PC-9 (cell line): Measurements from ENCODE around the gene NASP. TPM values are rescaled to one million over a fixed set of nuclear protein-coding genes. Genes with fewer than 3 reads are reported as not detected.
"Not testable (repeated sequence)": the region's sequence is repeated elsewhere in the genome, so short reads cannot be mapped to it uniquely, and the experiment has no call there.

Experiments
- BruUV-seq: library from RNA; stranded (reverse); fragments of 400-500 nt; replicated peaks from 2 replicates; lab custom pipeline; 2021; lab: Mats Ljungman, UMichigan
- CTCF ChIA-PET: fragments of 300-600 bp; sonication (Branson Sonifier 250); formaldehyde crosslinking; loops from one replicate; lab custom pipeline; 2022; ENCODE audit warnings: antibody characterized with exemption; lab: Charles Lee
- POLR2A ChIA-PET: fragments of 300-600 bp; sonication (Branson Sonifier 250); formaldehyde crosslinking; loops from one replicate; lab custom pipeline; 2022; ENCODE audit warnings: antibody characterized with exemption; ENCODE audit not compliant: unreplicated experiment; lab: Charles Lee
- DNase-seq, 2 experiments: peaks; one replicate each; pipeline versions ENCODE4 v3.0.0 to v3.0.0-alpha.2; 2015 to 2022; ENCODE audit warnings: mixed read lengths in 1 of 2
- H2AFZ ChIP-seq: fragments of 200-600 bp; sonication (generic); 2 replicates; pipeline ENCODE4 v1.8.1; 2017; ENCODE audit warnings: antibody characterized with exemption
- H3F3A ChIP-seq: fragments of 200-600 bp; sonication (generic); 2 replicates; pipeline ENCODE4 v1.8.1; 2017; ENCODE audit warnings: antibody characterized with exemption, mild to moderate bottlenecking, low read depth; ENCODE audit not compliant: insufficient read depth
- H3K27ac ChIP-seq: fragments of 200-600 bp; sonication (generic); 2 replicates; pipeline ENCODE4 v1.6.1; 2016; ENCODE audit warnings: mixed run types
- H3K27me3 ChIP-seq: fragments of 200-600 bp; sonication (generic); 2 replicates; pipeline ENCODE4 v1.6.1; 2016; ENCODE audit warnings: low read depth, mixed run types; ENCODE audit not compliant: insufficient read depth
- H3K36me3 ChIP-seq: fragments of 200-600 bp; sonication (generic); 2 replicates; pipeline ENCODE4 v1.6.1; 2016; ENCODE audit warnings: low read depth, mixed run types
- H3K4me1 ChIP-seq: fragments of 200-600 bp; sonication (generic); replicated peaks from 2 replicates; pipeline ENCODE4 v1.6.1; 2016; ENCODE audit warnings: mixed run types; ENCODE audit not compliant: insufficient read depth
- H3K4me2 ChIP-seq: fragments of 200-600 bp; sonication (generic); 2 replicates; pipeline ENCODE4 v1.6.1; 2017; ENCODE audit warnings: mixed run types
- H3K4me3 ChIP-seq: fragments of 200-600 bp; sonication (generic); 2 replicates; pipeline ENCODE4 v1.6.1; 2016; ENCODE audit warnings: mixed run types
- H3K79me2 ChIP-seq: fragments of 200-600 bp; sonication (generic); 2 replicates; pipeline ENCODE4 v1.6.1; 2017; ENCODE audit warnings: low read depth, mixed run types
- H3K9me2 ChIP-seq: fragments of 200-600 bp; sonication (generic); 2 replicates; pipeline ENCODE4 v1.8.1; 2017; ENCODE audit warnings: mild to moderate bottlenecking; ENCODE audit not compliant: insufficient read depth
- H3K9me3 ChIP-seq: fragments of 200-600 bp; sonication (generic); 2 replicates; pipeline ENCODE4 v1.8.1; 2016; ENCODE audit warnings: low read depth; ENCODE audit not compliant: insufficient read depth
- H4K20me1 ChIP-seq: fragments of 200-600 bp; sonication (generic); 2 replicates; pipeline ENCODE4 v1.8.1; 2017; ENCODE audit not compliant: insufficient read depth
- EZH2 ChIP-seq: fragments of 200-600 bp; sonication (generic); IDR thresholded peaks from 2 replicates; pipeline ENCODE4 v1.8.0; 2017; ENCODE audit warnings: antibody characterized with exemption, low read depth
- intact Hi-C: fragments of 100-400 bp; cut with micrococcal nuclease; formaldehyde crosslinking; loops from one replicate; pipeline ENCODE4 v1.10.0; 2022; ENCODE audit not compliant: unreplicated experiment
- total RNA-seq: library from RNA; stranded (reverse); gene quantifications from 2 replicates; pipeline ENCODE4 v1.2.3, GENCODE V29; 2021
- TF ChIP-seq, protein P1 (sequence below): fragments of 200-600 bp; sonication (generic); conservative IDR thresholded peaks from 2 replicates; pipeline ENCODE4 v1.6.1; 2017; ENCODE audit warnings: mixed run types, antibody characterized with exemption, mild to moderate bottlenecking, moderate library complexity

NASP gene
- total RNA-seq, 1 experiment from 2014 or later = 221 TPM

DNA sequence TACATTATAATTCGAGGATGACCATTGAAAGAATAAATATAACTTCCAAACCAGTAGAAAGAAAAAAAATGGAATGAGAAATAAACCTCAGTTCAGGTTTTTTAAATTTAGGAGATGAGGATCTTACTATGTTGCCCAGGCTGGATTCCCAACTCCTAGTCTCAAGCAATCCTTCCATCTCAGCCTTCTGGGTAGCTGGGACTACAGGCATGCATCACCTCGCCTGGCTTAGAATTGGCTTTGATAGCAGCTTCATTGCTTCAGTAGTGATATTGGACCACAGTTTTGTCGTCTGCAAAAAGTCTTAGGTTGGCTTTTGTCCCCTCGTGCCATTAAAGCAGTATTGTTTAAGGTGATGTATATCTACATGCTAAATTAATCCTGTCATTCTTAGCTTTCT is 2.9 kb downstream of the NASP start:
- Histone ChIP-seq H2AFZ (no peak overlapping the region), H3K4me3 (no peak overlapping the region), H3F3A (peaks cover 22% of the 10 kb centered on the region), H3K36me3 (peaks cover 11% of the 10 kb centered on the region), H3K9me2 (no peaks in the 10 kb centered on the region), H3K79me2 (peaks cover 70% of the 10 kb centered on the region), H3K4me2 (peak overlapping the region; percentile 89; the same call in 1 of the 2 replicates), H3K27me3 (no peaks in the 10 kb centered on the region), H3K4me1 (peaks cover 17% of the 10 kb centered on the region), H4K20me1 (peaks cover 51% of the 10 kb centered on the region), H3K27ac (no peak overlapping the region), H3K9me3 (no peaks in the 10 kb centered on the region)
- no peak for DNase-seq
- ChIA-PET POLR2A (no interaction called here), CTCF (interaction anchor here (0.7 kb wide), 1 partner anchor 613 kb away, joined by 7 read pairs; no protein-coding TSS in a partner anchor)
- TF ChIP-seq, protein P1, sequence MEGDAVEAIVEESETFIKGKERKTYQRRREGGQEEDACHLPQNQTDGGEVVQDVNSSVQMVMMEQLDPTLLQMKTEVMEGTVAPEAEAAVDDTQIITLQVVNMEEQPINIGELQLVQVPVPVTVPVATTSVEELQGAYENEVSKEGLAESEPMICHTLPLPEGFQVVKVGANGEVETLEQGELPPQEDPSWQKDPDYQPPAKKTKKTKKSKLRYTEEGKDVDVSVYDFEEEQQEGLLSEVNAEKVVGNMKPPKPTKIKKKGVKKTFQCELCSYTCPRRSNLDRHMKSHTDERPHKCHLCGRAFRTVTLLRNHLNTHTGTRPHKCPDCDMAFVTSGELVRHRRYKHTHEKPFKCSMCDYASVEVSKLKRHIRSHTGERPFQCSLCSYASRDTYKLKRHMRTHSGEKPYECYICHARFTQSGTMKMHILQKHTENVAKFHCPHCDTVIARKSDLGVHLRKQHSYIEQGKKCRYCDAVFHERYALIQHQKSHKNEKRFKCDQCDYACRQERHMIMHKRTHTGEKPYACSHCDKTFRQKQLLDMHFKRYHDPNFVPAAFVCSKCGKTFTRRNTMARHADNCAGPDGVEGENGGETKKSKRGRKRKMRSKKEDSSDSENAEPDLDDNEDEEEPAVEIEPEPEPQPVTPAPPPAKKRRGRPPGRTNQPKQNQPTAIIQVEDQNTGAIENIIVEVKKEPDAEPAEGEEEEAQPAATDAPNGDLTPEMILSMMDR = no peak
- no peak for TF ChIP-seq EZH2
- intact Hi-C loops = loop anchor here (10.0 kb wide), 2 partner anchors 782 to 852 kb away; partner anchors contain the start of genes BTBD19, DYNLT4, KIF2C and PLK3
- BruUV-seq = no TSS peak

DNA sequence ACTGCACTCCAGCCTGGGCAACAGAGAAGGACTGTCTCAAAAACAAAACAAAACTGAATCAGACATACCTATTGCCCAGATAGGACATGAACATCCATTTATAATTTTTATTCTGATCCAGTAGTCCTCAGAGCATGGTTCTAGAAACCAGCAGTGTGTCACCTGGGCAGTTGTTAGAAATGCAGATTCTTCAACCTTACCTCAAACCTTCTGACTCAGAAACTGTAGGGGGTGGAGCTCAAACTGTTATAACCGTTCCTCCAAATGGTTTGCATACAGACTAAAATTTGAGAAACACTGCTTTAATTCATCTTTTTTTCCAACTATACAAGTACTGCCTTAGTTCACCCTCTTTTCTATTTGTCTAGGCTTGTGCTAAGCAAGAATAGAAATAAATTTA is 6.0 kb downstream of the NASP start:
- Histone ChIP-seq H3K9me3 (no peaks in the 10 kb centered on the region), H2AFZ (no peak overlapping the region), H3K4me2 (no peak overlapping the region), H3F3A (peaks cover 21% of the 10 kb centered on the region), H3K79me2 (peaks cover 94% of the 10 kb centered on the region), H3K27ac (no peak overlapping the region), H3K9me2 (no peaks in the 10 kb centered on the region), H3K4me3 (no peak overlapping the region), H3K4me1 (peaks cover 17% of the 10 kb centered on the region), H3K36me3 (peaks cover 15% of the 10 kb centered on the region), H3K27me3 (no peaks in the 10 kb centered on the region), H4K20me1 (peaks cover 49% of the 10 kb centered on the region)
- ChIA-PET POLR2A (no interaction called here), CTCF (no interaction called here)
- TF ChIP-seq, protein P1 = no peak
- no peak for TF ChIP-seq EZH2
- intact Hi-C loops = loop anchor here (10.0 kb wide), 2 partner anchors 785 to 855 kb away; partner anchors contain the start of genes BTBD19, DYNLT4, KIF2C and PLK3
- no TSS peak for BruUV-seq
- no peak for DNase-seq

DNA sequence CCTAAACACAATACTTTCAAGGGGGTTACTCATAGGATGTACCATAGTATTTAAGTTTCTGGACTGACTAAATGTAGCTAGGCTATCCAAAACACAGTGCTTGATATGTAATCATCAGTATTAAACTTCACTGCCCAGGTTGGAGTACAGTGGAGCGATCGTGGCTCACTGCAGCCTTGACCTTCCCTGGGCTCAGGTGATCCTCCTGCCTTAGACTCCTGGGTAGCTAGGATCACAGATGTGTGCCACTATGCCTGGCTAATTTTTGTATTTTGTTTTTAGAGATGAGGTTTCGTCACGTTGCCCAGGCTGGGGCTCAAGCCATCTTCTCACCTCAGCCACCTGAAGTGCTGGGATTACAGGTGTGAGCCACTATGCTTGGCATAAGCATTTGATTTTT is 10.6 kb downstream of the NASP start:
- Histone ChIP-seq H2AFZ (no peak overlapping the region), H3K4me3 (no peak overlapping the region), H4K20me1 (peaks cover 18% of the 10 kb centered on the region), H3K27me3 (no peaks in the 10 kb centered on the region), H3K36me3 (peaks cover 16% of the 10 kb centered on the region), H3K79me2 (peaks cover 89% of the 10 kb centered on the region), H3K9me3 (no peaks in the 10 kb centered on the region), H3F3A (peaks cover 5% of the 10 kb centered on the region; the same call in 1 of the 2 replicates), H3K4me2 (no peak overlapping the region), H3K9me2 (no peaks in the 10 kb centered on the region), H3K4me1 (no peaks in the 10 kb centered on the region), H3K27ac (no peak overlapping the region)
- POLR2A ChIA-PET = interaction anchor here (0.8 kb wide), 1 partner anchor 69 kb away, joined by 13 read pairs; no protein-coding TSS in a partner anchor
- CTCF ChIA-PET = no interaction called here
- DNase-seq = no peak
- BruUV-seq = no TSS peak
- TF ChIP-seq EZH2 = no peak
- TF ChIP-seq, protein P1 = no peak
- intact Hi-C loops = no loop called here

DNA sequence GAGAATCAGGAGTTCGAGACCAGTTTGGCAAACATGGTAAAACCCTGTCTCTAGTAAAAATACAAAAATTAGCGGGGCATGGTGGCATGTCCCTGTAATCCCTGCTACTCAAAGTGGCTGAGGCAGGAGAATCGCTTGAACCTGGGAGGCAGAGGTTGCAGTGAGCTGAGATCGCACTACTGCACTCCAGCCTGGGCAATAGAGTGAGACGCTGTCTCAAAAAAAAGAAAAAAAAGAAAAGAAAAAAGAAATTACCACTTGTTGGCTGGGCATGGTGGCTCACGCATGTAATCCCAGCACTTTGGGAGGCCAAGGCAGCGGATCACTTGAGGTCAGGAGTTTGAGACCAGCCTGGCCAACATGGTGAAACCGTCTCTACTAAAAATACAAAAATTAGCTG is 12.9 kb downstream of the NASP start:
- DNase-seq, POLR2A ChIA-PET, H3K27me3 ChIP-seq, H3K9me3 ChIP-seq, H3K4me2 ChIP-seq, BruUV-seq, H2AFZ ChIP-seq, H3K9me2 ChIP-seq, H3K4me3 ChIP-seq, intact Hi-C loops, H3F3A ChIP-seq, H3K27ac ChIP-seq, H3K36me3 ChIP-seq, H3K4me1 ChIP-seq, CTCF ChIA-PET: not testable (repeated sequence)
- peaks cover 78% of the 10 kb centered on the region for H3K79me2 ChIP-seq
- H4K20me1 ChIP-seq = peaks cover 11% of the 10 kb centered on the region
